ENCODE data around the gene ADGB. TPM values are rescaled to one million over a fixed set of nuclear protein-coding genes. Genes with fewer than 3 reads are reported as not detected.

The ADGB gene
- total RNA-seq (2014; rRNA removed; shearing (Covaris generic)) = not detected in 2 replicates
- not detected in 2 replicates for total RNA-seq (2022)
- Bru-seq, nascent RNA = not detected
- percentile 2 among the genes with signal in this experiment for BruChase-seq, experiment 1, labeled RNA remaining after a 6-hour chase
- BruChase-seq, experiment 2, labeled RNA remaining after a 2-hour chase = not detected
- long read RNA-seq = 0 reads

GRCh38 chr6:146598772-146599405 lies at the start of gene ADGB:
TSS of gene ADGB (plus strand) at chr6:146598972. CDS start at chr6:146599041, 69 bp downstream.
- Histone ChIP-seq H3K27ac (ENCODE audit: low read depth, low read length, poor library complexity, severe bottlenecking) (no peak within 1 kb of the TSS), H4K20me1 (ENCODE audit: insufficient read depth, low read length) (no peaks in the 10 kb centered on the region), H3K9me3 (ENCODE audit: low read length) (no peaks in the 10 kb centered on the region), H3K4me3 (ENCODE audit: low read depth, low read length, poor library complexity, severe bottlenecking) (no peak within 1 kb of the TSS), H2AFZ (ENCODE audit: low read length) (no peak within 1 kb of the TSS), H3K9me2 (ENCODE audit: insufficient read depth, low read length) (no peaks in the 10 kb centered on the region), H3K4me1 (ENCODE audit: insufficient read depth, low read length, poor library complexity, severe bottlenecking) (peaks cover 4% of the 10 kb centered on the region), H3K36me3 (ENCODE audit: insufficient read depth, low read length) (no peaks in the 10 kb centered on the region), H3K4me2 (ENCODE audit: low read length) (no peak within 1 kb of the TSS), H3K79me2 (ENCODE audit: insufficient read depth, low read depth, low read length) (no peaks in the 10 kb centered on the region)
- BruUV-seq (replicated peaks) = no TSS peak
- no peak for TF ChIP-seq EZH2phosphoT487 (IDR thresholded peaks at IDR 0.05; ENCODE audit: borderline replicate concordance, low read depth, low read length)
- TF ChIP-seq, protein P1, sequence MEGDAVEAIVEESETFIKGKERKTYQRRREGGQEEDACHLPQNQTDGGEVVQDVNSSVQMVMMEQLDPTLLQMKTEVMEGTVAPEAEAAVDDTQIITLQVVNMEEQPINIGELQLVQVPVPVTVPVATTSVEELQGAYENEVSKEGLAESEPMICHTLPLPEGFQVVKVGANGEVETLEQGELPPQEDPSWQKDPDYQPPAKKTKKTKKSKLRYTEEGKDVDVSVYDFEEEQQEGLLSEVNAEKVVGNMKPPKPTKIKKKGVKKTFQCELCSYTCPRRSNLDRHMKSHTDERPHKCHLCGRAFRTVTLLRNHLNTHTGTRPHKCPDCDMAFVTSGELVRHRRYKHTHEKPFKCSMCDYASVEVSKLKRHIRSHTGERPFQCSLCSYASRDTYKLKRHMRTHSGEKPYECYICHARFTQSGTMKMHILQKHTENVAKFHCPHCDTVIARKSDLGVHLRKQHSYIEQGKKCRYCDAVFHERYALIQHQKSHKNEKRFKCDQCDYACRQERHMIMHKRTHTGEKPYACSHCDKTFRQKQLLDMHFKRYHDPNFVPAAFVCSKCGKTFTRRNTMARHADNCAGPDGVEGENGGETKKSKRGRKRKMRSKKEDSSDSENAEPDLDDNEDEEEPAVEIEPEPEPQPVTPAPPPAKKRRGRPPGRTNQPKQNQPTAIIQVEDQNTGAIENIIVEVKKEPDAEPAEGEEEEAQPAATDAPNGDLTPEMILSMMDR (conservative IDR thresholded peaks at IDR 0.05; ENCODE audit: low read length) = no peak
- ChIA-PET POLR2A (no interaction called here), CTCF (ENCODE audit: unreplicated experiment) (no interaction called here)
- intact Hi-C loops (cut with micrococcal nuclease; ENCODE audit: unreplicated experiment) = no loop called here
- no peak for DNase-seq (ENCODE audit: low spot score)

- H4K20me1 ChIP-seq (ENCODE audit: insufficient read depth, low read length) = no peaks in the 10 kb centered on the region
- no peaks in the 10 kb centered on the region for H3K79me2 ChIP-seq (ENCODE audit: insufficient read depth, low read depth, low read length)
- DNase-seq (ENCODE audit: low spot score) = no peak
- BruUV-seq (replicated peaks) = no TSS peak
- H3K9me2 ChIP-seq (ENCODE audit: insufficient read depth, low read length) = no peaks in the 10 kb centered on the region
- intact Hi-C loops (cut with micrococcal nuclease; ENCODE audit: unreplicated experiment) = no loop called here
- H3K27ac ChIP-seq (ENCODE audit: low read depth, low read length, poor library complexity, severe bottlenecking) = no peak overlapping the region
- ChIA-PET CTCF (ENCODE audit: unreplicated experiment) (no interaction called here), POLR2A (no interaction called here)
- H3K4me1 ChIP-seq (ENCODE audit: insufficient read depth, low read length, poor library complexity, severe bottlenecking) = no peaks in the 10 kb centered on the region
- no peak overlapping the region for H2AFZ ChIP-seq (ENCODE audit: low read length)
- no peaks in the 10 kb centered on the region for H3K36me3 ChIP-seq (ENCODE audit: insufficient read depth, low read length)
- H3K4me3 ChIP-seq (ENCODE audit: low read depth, low read length, poor library complexity, severe bottlenecking) = no peak overlapping the region
- TF ChIP-seq, protein P1 (conservative IDR thresholded peaks at IDR 0.05; ENCODE audit: low read length) = no peak
- H3K4me2 ChIP-seq (ENCODE audit: low read length) = no peak overlapping the region
- H3K9me3 ChIP-seq (ENCODE audit: low read length) = no peaks in the 10 kb centered on the region
Measured at GRCh38 chr6:146550911-146551310, 47.9 kb upstream of the ADGB start.

DNA sequence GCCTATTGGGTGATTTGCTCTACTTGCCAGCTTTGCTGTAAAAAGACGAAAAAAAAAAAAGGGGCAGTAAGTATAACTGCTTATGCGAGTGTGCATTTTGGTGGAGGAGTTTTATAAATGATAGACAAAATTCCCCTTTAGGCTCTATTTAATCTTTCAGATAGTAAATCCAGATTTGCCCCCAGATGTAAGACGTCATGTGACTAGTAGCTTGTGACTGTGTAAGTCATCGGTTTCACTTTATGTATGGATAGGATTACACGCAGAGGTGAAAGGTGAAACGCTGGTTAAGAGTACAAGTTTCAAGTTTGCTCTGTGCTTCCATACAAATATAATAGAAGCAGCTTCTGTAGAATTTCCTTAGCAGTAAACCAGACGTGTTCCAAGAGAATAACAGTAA lies 47.2 kb upstream of the ADGB start:
- no peaks in the 10 kb centered on the region for H3K4me1 ChIP-seq (ENCODE audit: insufficient read depth, low read length, poor library complexity, severe bottlenecking)
- no peak overlapping the region for H3K4me2 ChIP-seq (ENCODE audit: low read length)
- intact Hi-C loops (cut with micrococcal nuclease; ENCODE audit: unreplicated experiment) = no loop called here
- CTCF ChIA-PET (ENCODE audit: unreplicated experiment) = no interaction called here
- no peaks in the 10 kb centered on the region for H4K20me1 ChIP-seq (ENCODE audit: insufficient read depth, low read length)
- H3K36me3 ChIP-seq (ENCODE audit: insufficient read depth, low read length) = no peaks in the 10 kb centered on the region
- no peak overlapping the region for H2AFZ ChIP-seq (ENCODE audit: low read length)
- no peak overlapping the region for H3K27ac ChIP-seq (ENCODE audit: low read depth, low read length, poor library complexity, severe bottlenecking)
- no peak overlapping the region for H3K4me3 ChIP-seq (ENCODE audit: low read depth, low read length, poor library complexity, severe bottlenecking)
- no TSS peak for BruUV-seq (replicated peaks)
- no peaks in the 10 kb centered on the region for H3K9me3 ChIP-seq (ENCODE audit: low read length)
- no peak for DNase-seq (ENCODE audit: low spot score)
- no peaks in the 10 kb centered on the region for H3K9me2 ChIP-seq (ENCODE audit: insufficient read depth, low read length)
- POLR2A ChIA-PET = interaction anchor here (0.6 kb wide), 1 partner anchor 38 kb away, joined by 3 read pairs; no protein-coding TSS in a partner anchor
- TF ChIP-seq, protein P1 (conservative IDR thresholded peaks at IDR 0.05; ENCODE audit: low read length) = no peak
- no peak for TF ChIP-seq EZH2phosphoT487 (IDR thresholded peaks at IDR 0.05; ENCODE audit: borderline replicate concordance, low read depth, low read length)
- H3K79me2 ChIP-seq (ENCODE audit: insufficient read depth, low read depth, low read length) = no peaks in the 10 kb centered on the region

All from OCI-LY7 (cell line).